ENCODE results near the gene PICK1. TPM values are rescaled to one million over a fixed set of nuclear protein-coding genes. Genes with fewer than 3 reads are reported as not detected.

PICK1 gene
- total and polyA plus RNA-seq, 2 donors (not counting 3 experiments of a cell fraction or from before 2014, with no cell fraction given): 18.0 to 20.8 TPM

GRCh38 chr22:38087855-38088254 lies 30.7 kb downstream of the PICK1 start:
- ChIA-PET CTCF (interaction anchor here (1.6 kb wide), 1 partner anchor 10 kb away, joined by 3 read pairs; no protein-coding TSS in a partner anchor), POLR2A (no interaction called here)
- dilution Hi-C loops (cut with MboI; ENCODE audit: extremely low pct_ligation_motif_present, low sequenced_read_pairs): no loop called here
- TF ChIP-seq, protein P1, sequence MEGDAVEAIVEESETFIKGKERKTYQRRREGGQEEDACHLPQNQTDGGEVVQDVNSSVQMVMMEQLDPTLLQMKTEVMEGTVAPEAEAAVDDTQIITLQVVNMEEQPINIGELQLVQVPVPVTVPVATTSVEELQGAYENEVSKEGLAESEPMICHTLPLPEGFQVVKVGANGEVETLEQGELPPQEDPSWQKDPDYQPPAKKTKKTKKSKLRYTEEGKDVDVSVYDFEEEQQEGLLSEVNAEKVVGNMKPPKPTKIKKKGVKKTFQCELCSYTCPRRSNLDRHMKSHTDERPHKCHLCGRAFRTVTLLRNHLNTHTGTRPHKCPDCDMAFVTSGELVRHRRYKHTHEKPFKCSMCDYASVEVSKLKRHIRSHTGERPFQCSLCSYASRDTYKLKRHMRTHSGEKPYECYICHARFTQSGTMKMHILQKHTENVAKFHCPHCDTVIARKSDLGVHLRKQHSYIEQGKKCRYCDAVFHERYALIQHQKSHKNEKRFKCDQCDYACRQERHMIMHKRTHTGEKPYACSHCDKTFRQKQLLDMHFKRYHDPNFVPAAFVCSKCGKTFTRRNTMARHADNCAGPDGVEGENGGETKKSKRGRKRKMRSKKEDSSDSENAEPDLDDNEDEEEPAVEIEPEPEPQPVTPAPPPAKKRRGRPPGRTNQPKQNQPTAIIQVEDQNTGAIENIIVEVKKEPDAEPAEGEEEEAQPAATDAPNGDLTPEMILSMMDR (IDR thresholded peaks at IDR 0.05; ENCODE audit: extremely low read depth in 1 of 2, insufficient read depth in 1 of 2, low read depth in 1 of 2, low read length in 2 of 2): no peak
- TF ChIP-seq MYC (IDR thresholded peaks at IDR 0.05; ENCODE audit: low read depth, low read length) (no peak), JUN (IDR thresholded peaks at IDR 0.05; ENCODE audit: borderline replicate concordance, insufficient read depth, insufficient read length, low read depth) (no peak), EZH2 (IDR thresholded peaks at IDR 0.05; ENCODE audit: borderline replicate concordance, low read depth, low read length, severe bottlenecking) (no peak), FOS (IDR thresholded peaks at IDR 0.05; ENCODE audit: borderline replicate concordance, insufficient read depth, low read length) (no peak), POLR2A (IDR thresholded peaks at IDR 0.05; ENCODE audit: low read depth, low read length) (no peak), GATA2 (IDR thresholded peaks at IDR 0.05; ENCODE audit: insufficient read depth, insufficient read length, low read depth, low read length) (no peak), MAX (IDR thresholded peaks at IDR 0.05; ENCODE audit: insufficient read depth, insufficient read length) (no peak), POLR2AphosphoS5 (IDR thresholded peaks at IDR 0.05; ENCODE audit: insufficient read depth, low read depth, low read length) (no peak)
- DNase-seq (ENCODE audit: low read depth, low spot score) (no peak), FAIRE-seq (no peak)
- no peaks in the 10 kb centered on the region for H3K9me3 ChIP-seq (replicated peaks; ENCODE audit: control insufficient read depth, insufficient read depth, low read length)
- H4K20me1 ChIP-seq (replicated peaks; ENCODE audit: control insufficient read depth, extremely low read depth, insufficient read depth, low read length): no peaks in the 10 kb centered on the region
- intact Hi-C loops (cut with micrococcal nuclease): no loop called here
- no peak overlapping the region for H3K4me3 ChIP-seq (replicated peaks in 1 of 3; ENCODE audit: insufficient read depth in 1 of 3, low read depth in 1 of 3, low read length in 3 of 3)
- H3K9ac ChIP-seq (replicated peaks; ENCODE audit: extremely low read depth, insufficient read depth, low read length): no peak overlapping the region
- H3K79me2 ChIP-seq (ENCODE audit: control insufficient read depth, insufficient read depth, low read length): no peaks in the 10 kb centered on the region
- BruUV-seq (replicated peaks): no TSS peak
- no peaks in the 10 kb centered on the region for H3K4me1 ChIP-seq (ENCODE audit: control insufficient read depth, extremely low read depth, insufficient read depth, low read length)
- no peaks in the 10 kb centered on the region for H3K36me3 ChIP-seq (ENCODE audit: control insufficient read depth in 2 of 2, extremely low read depth in 1 of 2, insufficient read depth in 2 of 2, low read length in 2 of 2)
- H3K9me1 ChIP-seq (replicated peaks; ENCODE audit: control insufficient read depth, extremely low read depth, insufficient read depth, low read length): no peaks in the 10 kb centered on the region
- H3K27ac ChIP-seq (ENCODE audit: insufficient read depth, low read depth, low read length): no peak overlapping the region
- H3K4me2 ChIP-seq (ENCODE audit: insufficient read depth, low read length): no peak overlapping the region
- peaks cover 6 to 13% of the 10 kb centered on the region in 2 experiments for H3K27me3 ChIP-seq (ENCODE audit: control insufficient read depth in 2 of 2, insufficient read depth in 2 of 2, low read length in 2 of 2)
- H2AFZ ChIP-seq (ENCODE audit: low read depth, low read length): no peak overlapping the region
